Measurements from ENCODE around the gene ZNF805. TPM values are rescaled to one million over a fixed set of nuclear protein-coding genes. Genes with fewer than 3 reads are reported as not detected.
A peak's percentile ranks its signal among the peaks of the same experiment; 100 is the strongest.

The ZNF805 gene
- total and polyA plus RNA-seq, 2 of the 4 experiments (the other 2 are of a cell fraction), result 3.0 to 32.3 TPM

GRCh38 chr19:57302020-57302465 lies 61.6 kb downstream of the ZNF805 start:
- H3K9me3 ChIP-seq (ENCODE audit: control insufficient read depth, insufficient read depth, low read length), result no peaks in the 10 kb centered on the region
- dilution Hi-C loops (cut with HindIII; ENCODE audit: low sequenced_read_pairs, unreplicated experiment) (no loop called here), intact Hi-C loops (cut with micrococcal nuclease) (no loop called here), in situ Hi-C loops (cut with MboI; ENCODE audit: low sequenced_read_pairs) (no loop called here)
- H2AFZ ChIP-seq (replicated peaks; ENCODE audit: low read length, poor library complexity), result peak overlapping the region; percentile 47
- H4K20me1 ChIP-seq (ENCODE audit: insufficient read depth, low read length), result peaks cover 29% of the 10 kb centered on the region
- BruUV-seq (replicated peaks), result no TSS peak
- no peaks in the 10 kb centered on the region for H3K27me3 ChIP-seq (ENCODE audit: control insufficient read depth, insufficient read depth, low read length)
- H3K14ac ChIP-seq (replicated peaks; ENCODE audit: low read depth, low read length), result no peak overlapping the region
- ChIA-PET POLR2A (ENCODE audit: unreplicated experiment) (interaction anchor here (0.6 kb wide), 1 partner anchor 61 kb away, joined by 3 read pairs; the partner anchor contains the start of gene ZNF805), CTCF (interaction anchor here (1.0 to 1.3 kb wide), 2 partner anchors 9 to 18 kb away, joined by 3 to 4 read pairs; partner anchors contain the start of gene ZNF543)
- peak overlapping the region; percentile 67 for H2AK5ac ChIP-seq (ENCODE audit: low read depth, low read length)
- peak overlapping the region; percentile 5 for H3K4me2 ChIP-seq (ENCODE audit: low read depth, low read length)
- 40% methylated on average over 1 of the region's 1 CpG; no CpG with 5 or more reads in 1 of the 2 experiments for WGBS, 2 experiments (ENCODE audit: extremely low coverage in 2 of 2, insufficient read length in 1 of 2)
- peaks cover 10% of the 10 kb centered on the region for H3K36me3 ChIP-seq (ENCODE audit: control insufficient read depth, insufficient read depth, low read length)
- peaks cover 9% of the 10 kb centered on the region for H3K4me1 ChIP-seq (ENCODE audit: control insufficient read depth, insufficient read depth, low read length)
- no peak overlapping the region for H3K9ac ChIP-seq (ENCODE audit: low read depth, low read length)
- peaks cover 12% of the 10 kb centered on the region for H3K9me1 ChIP-seq (ENCODE audit: insufficient read depth, low read length)
- no peak overlapping the region for H2BK120ac ChIP-seq (ENCODE audit: low read depth, low read length)
- H4K91ac ChIP-seq (ENCODE audit: insufficient read depth, low read depth, low read length), result 0 out of 2 replicates have a peak overlapping the region, but pooled peaks have one; percentile 16
- H3K4ac ChIP-seq (ENCODE audit: low read depth, low read length), result peak overlapping the region; percentile 8; the same call in 1 of the 2 replicates
- H2BK20ac ChIP-seq (ENCODE audit: low read depth, low read length), result no peak overlapping the region
- no peak overlapping the region for H3K23ac ChIP-seq (ENCODE audit: low read depth, low read length)
- no peak overlapping the region for H4K8ac ChIP-seq (ENCODE audit: low read depth in 2 of 2, low read length in 2 of 2)
- H2BK15ac ChIP-seq (ENCODE audit: low read depth, low read length), result no peak overlapping the region
- H3K4me3 ChIP-seq (ENCODE audit: insufficient read depth, low read depth, low read length), result no peak overlapping the region
- H2AK9ac ChIP-seq (replicated peaks; ENCODE audit: low read depth, low read length, poor library complexity), result peak overlapping the region; percentile 73
- H3K56ac ChIP-seq (ENCODE audit: extremely low read depth, insufficient read depth, low read length), result no peak overlapping the region
- H3K79me1 ChIP-seq (ENCODE audit: low read depth in 1 of 2, low read length in 2 of 2), result peaks cover 20 to 41% of the 10 kb centered on the region in 2 experiments
- peak overlapping the region; percentile 33 for H2BK5ac ChIP-seq (ENCODE audit: low read depth, low read length, poor library complexity, severe bottlenecking)
- peak; percentile 95 for DNase-seq
- H4K5ac ChIP-seq (ENCODE audit: low read depth, low read length), result peak overlapping the region; percentile 3; the same call in 1 of the 2 replicates
- H3K18ac ChIP-seq (ENCODE audit: low read depth, low read length), result peak overlapping the region; percentile 10; the same call in 1 of the 2 replicates
- peak overlapping the region; percentile 52; the same call in 1 of the 2 replicates for H3K27ac ChIP-seq (ENCODE audit: insufficient read depth, low read length)
- peak; percentile 97 for ATAC-seq (ENCODE audit: low read depth)
- TF ChIP-seq MAZ (IDR thresholded peaks at IDR 0.05; ENCODE audit: borderline replicate concordance, low read depth, low read length), result peak; percentile 50; the same call in 1 of the 2 replicates
- no peak for TF ChIP-seq POLR2A (IDR thresholded peaks at IDR 0.05; ENCODE audit: low read depth, low read length)
- peak; percentile 86 for TF ChIP-seq FOS (IDR thresholded peaks at IDR 0.05; ENCODE audit: low read depth, low read length)
- TF ChIP-seq USF2 (IDR thresholded peaks at IDR 0.05; ENCODE audit: low read depth, low read length), result no peak
- no peak for TF ChIP-seq SMC3 (IDR thresholded peaks at IDR 0.05; ENCODE audit: low read depth, low read length)
- TF ChIP-seq RCOR1 (IDR thresholded peaks at IDR 0.05; ENCODE audit: insufficient replicate concordance, low read length), result peak; percentile 66
- no peak for TF ChIP-seq RFX5 (IDR thresholded peaks at IDR 0.05; ENCODE audit: low read depth, low read length)
- TF ChIP-seq MAFK (IDR thresholded peaks at IDR 0.05; ENCODE audit: low read depth, low read length), result peak; percentile 79
- peak; percentile 35 for TF ChIP-seq BHLHE40 (IDR thresholded peaks at IDR 0.05; ENCODE audit: low read depth, low read length)
- 0 out of 2 replicates have a peak, but pooled peaks have one; percentile 11 for TF ChIP-seq CTCF (conservative IDR thresholded peaks at IDR 0.05; ENCODE audit: low read depth, low read length)
- TF ChIP-seq NFE2L2 (IDR thresholded peaks at IDR 0.05; ENCODE audit: low read depth, low read length), result peak; percentile 64; the same call in 1 of the 2 replicates
- no peak; the same call in 1 of the 2 replicates for TF ChIP-seq RAD21 (IDR thresholded peaks at IDR 0.05; ENCODE audit: low read length)
- peak; percentile 42; the same call in 1 of the 2 replicates for TF ChIP-seq MXI1 (IDR thresholded peaks at IDR 0.05; ENCODE audit: borderline replicate concordance, low read depth, low read length)
- no peak for TF ChIP-seq CHD1 (IDR thresholded peaks at IDR 0.05; ENCODE audit: low read depth, low read length)
- no peak for TF ChIP-seq ELK1 (IDR thresholded peaks at IDR 0.05; ENCODE audit: borderline replicate concordance, low read depth, low read length)
